ENCODE results near the gene NDST4. TPM values are rescaled to one million over a fixed set of nuclear protein-coding genes. Genes with fewer than 3 reads are reported as not detected.

Gene NDST4
- total RNA-seq: not detected
- long read RNA-seq: 0 reads

GRCh38 chr4:115113506-115114106 is at the start of gene NDST4:
TSS of gene NDST4 (minus strand) at chr4:115113620. CDS start at chr4:115077036, 36,584 bp downstream.
- ATAC-seq (peak; percentile 56), DNase-seq (no peak)
- intact Hi-C loops (cut with micrococcal nuclease): no loop called here

DNA sequence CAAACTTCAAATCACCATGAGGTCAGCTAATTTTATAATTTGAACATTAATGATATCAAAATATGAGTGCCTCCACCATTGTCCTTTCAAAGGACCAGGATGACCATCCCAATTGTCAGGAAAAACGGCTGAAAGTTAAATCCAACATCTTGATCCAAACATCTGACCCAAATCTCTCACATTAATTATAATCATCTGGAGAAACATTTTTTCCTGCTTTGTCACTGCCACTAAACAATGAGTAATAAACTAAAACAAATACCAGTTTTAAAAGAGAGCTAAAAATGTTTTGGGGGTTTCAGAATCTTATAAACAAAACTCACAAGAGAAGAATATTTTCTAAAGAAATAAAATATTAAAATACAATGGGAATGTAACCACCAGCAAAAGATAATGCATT is 45.7 kb upstream of the NDST4 start:
- intact Hi-C loops (cut with micrococcal nuclease): no loop called here
- no peak for DNase-seq
- ATAC-seq: no peak

GRCh38 chr4:115158296-115158695 is 44.9 kb upstream of the NDST4 start:
- DNase-seq: no peak
- ATAC-seq: no peak
- intact Hi-C loops (cut with micrococcal nuclease): no loop called here

DNA sequence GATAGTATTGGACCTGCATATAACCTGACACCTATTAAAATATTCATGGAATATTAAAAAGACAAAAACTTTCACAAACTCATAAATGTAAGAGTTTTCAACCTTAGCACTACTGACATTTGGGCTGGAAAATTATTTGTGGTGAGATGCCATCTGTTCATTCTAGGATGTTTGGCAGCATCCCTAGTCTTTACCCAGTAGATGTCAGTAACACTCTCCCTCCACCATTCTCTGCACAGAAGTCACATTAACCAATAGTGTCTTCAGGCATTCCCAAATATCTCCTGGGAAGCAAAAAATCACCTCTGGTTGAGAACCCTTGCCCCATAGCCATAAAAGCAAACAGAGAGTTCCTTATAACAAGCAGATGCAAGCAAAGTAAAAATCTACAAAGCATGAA is 41.4 kb upstream of the NDST4 start:
- intact Hi-C loops (cut with micrococcal nuclease): no loop called here
- DNase-seq (no peak), ATAC-seq (no peak)

DNA sequence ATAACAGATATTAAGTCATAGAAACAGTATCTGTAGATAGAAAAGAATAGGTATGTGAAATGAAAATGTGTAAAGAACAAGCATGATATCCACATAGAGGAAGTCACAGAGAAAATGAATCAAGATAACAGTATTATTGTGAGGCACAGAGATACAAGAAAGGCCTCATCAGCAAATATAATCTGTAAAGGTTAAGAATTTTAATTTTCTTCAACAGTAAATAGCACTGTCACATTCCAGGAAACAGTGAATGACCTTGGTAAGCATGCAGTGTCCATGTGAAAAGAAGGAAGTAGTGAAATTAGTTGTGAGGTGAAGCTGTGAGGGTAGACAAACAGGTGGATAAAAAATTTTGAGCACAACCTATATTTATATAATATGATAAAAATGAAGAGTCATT is 39.5 kb upstream of the NDST4 start:
- intact Hi-C loops (cut with micrococcal nuclease): no loop called here

GRCh38 chr4:115152081-115152480 is 38.7 kb upstream of the NDST4 start:
- intact Hi-C loops (cut with micrococcal nuclease): no loop called here
- no peak for DNase-seq
- ATAC-seq: no peak

More for the DNA sequence above, 39.5 kb upstream of the NDST4 start:
- DNase-seq: no peak
- ATAC-seq: no peak

GRCh38 chr4:115149106-115149505 is 35.7 kb upstream of the NDST4 start:
- ATAC-seq: no peak
- intact Hi-C loops (cut with micrococcal nuclease): no loop called here
- no peak for DNase-seq

DNA sequence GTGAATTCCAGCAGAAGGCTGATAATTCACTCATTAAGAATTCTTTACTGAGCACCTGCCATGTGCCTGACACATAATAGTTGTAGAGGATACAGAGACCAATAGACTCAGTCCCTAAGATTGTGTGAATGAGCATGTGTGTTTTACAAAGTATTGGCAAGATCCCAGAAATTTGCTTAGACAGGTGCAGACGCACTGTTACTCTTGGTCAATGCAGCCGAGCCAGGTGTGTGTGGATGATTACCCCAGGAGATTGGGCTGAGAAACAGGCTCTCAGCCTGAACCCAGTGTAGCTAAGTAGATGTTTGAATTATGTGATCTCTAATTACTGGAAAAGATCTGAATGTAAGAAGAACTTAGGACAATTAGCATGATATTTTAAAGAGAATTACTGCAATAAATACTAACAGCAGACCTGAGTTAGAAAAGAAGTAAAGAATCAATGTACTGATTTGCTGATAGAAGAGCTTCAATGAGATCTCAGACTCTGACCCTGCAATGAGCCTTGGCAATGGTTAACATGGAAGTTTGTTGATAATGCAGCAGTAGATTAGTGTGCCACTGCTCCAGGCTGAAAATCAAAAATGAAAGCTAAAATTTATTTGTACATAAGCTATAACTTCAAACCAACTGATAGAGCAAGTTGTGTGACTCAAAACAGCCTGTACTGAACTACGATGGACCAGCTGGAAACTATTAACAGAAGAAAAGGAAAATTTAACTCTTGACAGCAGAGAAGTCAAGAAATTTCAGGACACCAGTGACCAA is 32.2 kb upstream of the NDST4 start:
- intact Hi-C loops (cut with micrococcal nuclease): no loop called here
- no peak for ATAC-seq
- no peak for DNase-seq

- intact Hi-C loops (cut with micrococcal nuclease): no loop called here
- ATAC-seq (no peak), DNase-seq (no peak)
These were observed 14.6 kb upstream of the NDST4 start for GRCh38 chr4:115128037-115128436.

DNA sequence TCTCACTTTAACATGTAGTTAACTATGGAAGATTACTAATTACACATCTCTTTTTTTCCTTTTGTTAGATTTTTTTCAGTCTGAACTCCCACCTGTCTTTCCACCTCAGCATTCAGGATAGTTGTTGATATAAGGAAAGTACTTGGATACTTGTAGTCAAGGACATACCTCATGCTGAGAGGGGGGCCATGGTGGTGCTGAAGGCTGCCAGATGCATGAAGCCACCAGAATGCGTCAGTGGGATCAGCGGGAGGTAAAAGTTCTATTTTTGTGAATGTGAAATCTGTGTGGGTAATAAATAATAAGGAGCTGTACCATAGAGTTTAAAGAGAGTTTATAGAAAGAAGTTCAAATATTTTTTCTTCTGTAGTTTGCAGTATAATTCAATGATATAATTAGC is 13.1 kb upstream of the NDST4 start:
- intact Hi-C loops (cut with micrococcal nuclease): no loop called here
- ATAC-seq (no peak), DNase-seq (no peak)

DNA sequence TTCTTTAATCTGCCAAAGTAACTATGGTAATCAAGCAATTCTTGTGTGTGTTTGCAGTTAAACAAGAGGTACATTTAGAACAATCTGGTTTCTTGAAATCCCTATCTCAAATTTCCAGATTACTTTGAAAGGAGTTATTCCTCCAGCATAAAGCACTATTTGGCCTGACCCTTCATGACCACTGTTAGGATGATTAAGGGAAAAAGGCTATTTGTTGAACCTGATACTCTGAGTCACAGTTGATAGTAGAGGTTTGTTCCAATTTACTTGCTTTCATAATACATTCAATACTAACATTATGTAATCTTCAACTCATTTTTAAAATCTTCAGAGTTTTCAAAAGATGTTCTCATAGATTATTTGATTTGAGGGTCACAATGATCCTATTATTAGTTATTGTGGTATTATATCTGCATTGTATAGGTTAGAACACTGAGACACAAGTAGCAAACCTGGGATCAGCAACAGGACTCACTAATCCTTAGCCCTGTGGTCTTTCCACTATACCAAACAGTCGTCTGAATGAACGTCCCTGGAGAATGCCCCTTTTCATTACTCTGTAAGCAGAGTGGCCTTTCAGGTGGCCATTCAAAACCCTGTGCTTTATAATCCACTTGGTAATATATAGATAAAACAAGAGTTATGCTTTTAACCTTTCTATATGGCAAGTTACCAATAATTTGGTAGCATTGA is 8.1 kb upstream of the NDST4 start:
- intact Hi-C loops (cut with micrococcal nuclease): no loop called here
- DNase-seq (no peak), ATAC-seq (no peak)

DNA sequence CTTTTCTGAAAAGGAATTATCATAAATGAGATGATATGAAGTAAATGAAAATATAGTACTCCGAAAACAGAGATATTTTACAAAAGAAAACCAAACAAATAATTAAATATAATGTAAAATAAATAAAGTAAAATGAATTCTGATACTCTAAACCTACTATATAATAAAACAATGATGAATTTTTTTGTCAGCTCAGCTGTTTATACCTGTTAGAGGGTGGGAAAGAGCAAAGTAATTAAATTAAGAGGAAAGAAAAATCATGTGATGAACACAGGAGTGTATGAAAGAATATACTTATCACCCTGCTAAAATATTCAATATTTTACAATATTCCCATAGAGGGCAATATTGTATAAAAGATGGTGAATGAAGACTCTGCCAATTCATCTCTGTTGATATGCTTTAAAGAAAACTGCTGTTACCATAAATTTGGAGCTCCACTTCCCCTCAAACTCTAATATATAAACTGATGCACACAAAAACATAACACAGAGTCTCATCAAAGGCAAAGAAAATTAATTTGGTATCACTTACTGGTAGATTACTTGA is 6.5 kb upstream of the NDST4 start:
- DNase-seq: no peak
- ATAC-seq: no peak
- intact Hi-C loops (cut with micrococcal nuclease): no loop called here

- intact Hi-C loops (cut with micrococcal nuclease): no loop called here
- no peak for ATAC-seq
- no peak for DNase-seq
These were observed 4.2 kb upstream of the NDST4 start for GRCh38 chr4:115117651-115118050.

DNA sequence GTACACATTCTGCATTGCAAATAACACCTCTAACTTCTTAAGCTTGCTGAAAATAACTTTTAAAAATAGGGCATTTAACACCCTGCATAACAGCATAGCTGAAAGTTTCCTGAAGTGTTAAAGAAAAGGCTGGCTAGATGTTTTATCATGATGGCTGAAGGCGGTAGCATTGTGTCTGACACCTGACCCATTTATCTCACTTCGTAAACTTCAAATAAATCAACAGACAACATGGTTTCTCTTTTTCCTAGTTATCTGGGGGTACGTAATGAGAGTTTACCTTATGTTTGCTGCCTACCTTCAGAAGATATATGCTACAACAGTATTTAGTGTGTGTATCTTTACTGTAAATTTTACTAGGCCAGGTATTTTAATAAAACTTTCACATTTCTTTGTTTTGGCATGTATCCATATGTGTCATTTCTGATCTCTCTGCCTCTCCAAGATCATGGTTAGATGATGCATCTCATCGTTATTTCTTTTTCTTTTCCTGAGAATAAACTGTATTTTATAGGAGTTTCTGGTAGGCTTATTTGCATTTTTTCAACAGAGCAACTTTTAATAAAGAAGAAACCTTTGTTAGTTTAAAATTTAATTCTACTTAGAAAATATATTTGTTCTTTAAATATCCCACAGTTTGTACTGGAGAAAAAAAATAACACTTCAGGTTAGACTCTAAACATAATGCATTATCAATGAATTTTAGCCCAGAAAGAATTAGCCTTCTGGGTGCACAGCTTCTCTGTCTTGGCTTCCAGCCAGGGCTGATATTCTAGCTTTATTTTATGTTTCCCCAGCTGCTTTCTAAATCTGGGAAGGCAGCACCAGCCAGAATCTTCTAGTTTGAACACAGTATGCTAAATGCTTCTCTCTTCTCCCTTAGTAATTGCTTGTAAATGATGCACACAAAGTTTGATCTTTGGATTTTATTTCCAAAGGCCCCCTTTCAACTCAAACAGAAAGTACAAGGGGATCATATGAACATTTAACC is 2.9 kb downstream of the NDST4 start:
- ATAC-seq (no peak), DNase-seq (no peak)
- intact Hi-C loops (cut with micrococcal nuclease): no loop called here

GRCh38 chr4:115108850-115109249 is 4.6 kb downstream of the NDST4 start:
- ATAC-seq (no peak), DNase-seq (no peak)
- intact Hi-C loops (cut with micrococcal nuclease): no loop called here

DNA sequence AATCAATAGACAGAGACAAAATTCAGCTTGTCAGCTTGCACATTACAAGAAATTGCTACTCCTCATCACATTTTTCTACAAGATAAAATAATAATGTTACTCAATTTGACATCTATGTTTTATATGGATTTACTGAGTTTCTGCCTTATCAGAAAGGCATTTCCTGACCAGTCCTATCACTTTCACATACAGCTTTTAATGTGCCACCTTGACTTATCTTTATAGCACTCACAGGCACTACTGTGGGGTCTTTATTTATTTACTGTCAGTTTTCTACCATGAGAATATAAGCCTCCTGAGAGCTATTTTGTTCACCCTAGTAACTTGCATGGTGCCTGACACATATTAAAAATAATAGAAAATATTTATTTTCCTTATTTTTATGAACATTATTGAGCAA is 6.0 kb downstream of the NDST4 start:
- intact Hi-C loops (cut with micrococcal nuclease): no loop called here
- no peak for DNase-seq
- no peak for ATAC-seq

GRCh38 chr4:115101675-115102074 is 11.7 kb downstream of the NDST4 start:
- DNase-seq: no peak
- ATAC-seq: no peak
- intact Hi-C loops (cut with micrococcal nuclease): no loop called here

DNA sequence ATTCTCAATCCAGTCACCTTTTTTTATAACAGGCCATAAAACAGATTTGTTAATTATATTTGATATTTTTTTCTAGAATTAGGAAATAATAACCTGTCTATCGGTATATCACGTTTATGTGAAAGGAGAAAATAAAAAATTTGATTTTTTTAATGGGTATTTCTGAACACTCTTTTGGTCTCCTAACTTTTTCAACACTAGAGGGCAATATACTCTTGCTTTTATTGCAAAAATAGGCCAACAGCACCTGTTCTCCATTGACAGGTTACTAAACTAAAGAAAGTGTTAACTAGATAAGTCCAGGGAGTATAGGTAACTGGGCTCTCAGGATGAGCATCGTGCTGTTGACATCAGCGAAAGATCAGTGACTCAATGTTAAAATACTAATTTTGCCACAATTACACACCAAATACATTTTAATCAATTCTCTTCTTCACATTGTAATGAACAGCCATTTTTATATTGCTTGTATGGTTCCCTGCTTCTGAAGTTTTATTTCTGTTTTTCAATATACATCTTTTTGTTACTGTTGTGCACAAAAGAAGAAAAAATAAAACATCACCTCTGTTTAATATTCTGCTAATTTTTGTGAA is 22.8 kb downstream of the NDST4 start:
- intact Hi-C loops (cut with micrococcal nuclease): no loop called here
- DNase-seq (no peak), ATAC-seq (no peak)

DNA sequence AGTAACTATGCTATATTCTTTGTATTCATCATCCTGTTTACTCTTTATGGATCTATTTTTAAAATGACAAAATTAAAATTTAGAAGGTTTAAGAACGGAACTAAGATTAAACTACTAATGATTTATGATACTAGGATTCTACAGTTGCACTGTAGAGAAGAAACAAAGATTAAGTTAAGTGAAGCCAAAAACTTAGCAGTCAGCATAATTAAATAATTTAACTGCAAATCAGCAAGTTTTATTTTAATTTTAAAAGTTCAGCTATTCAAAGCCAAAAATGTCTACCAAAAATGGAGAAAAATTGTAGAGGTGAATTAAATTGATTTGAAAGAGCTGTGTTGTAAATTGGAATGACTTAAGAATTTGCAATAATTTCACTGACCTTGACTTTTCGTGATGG is 30.8 kb downstream of the NDST4 start:
- DNase-seq: no peak
- intact Hi-C loops (cut with micrococcal nuclease): no loop called here
- ATAC-seq: no peak

Data from left ventricle myocardium superior (tissue), 1 donor.